Measurements from ENCODE around the gene ZMAT1.
A peak's percentile ranks its signal among the peaks of the same experiment; 100 is the strongest.

DNA sequence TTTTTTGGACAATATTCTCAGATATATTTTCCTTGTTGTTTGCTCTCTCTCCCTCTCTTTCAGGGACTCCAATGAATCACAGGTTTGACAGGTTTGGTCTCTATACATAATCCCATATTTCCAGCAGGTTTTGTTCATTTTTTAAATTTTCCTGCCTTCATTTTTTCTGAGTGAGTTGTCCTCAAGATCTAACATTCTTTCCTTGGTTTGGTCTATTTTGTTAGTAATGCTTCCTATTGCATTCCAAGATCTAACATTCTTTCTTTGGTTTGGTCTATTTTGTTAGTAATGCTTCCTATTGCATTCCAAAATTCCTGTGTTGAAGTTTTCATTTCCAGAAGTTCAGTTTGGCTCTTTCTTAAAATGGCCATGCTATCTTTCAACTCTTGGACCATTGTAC lies 45.3 kb upstream of the ZMAT1 start:
- no peak for TF ChIP-seq CTCF (IDR thresholded peaks at IDR 0.05; ENCODE audit: extremely low read depth in 1 of 2, insufficient read depth in 1 of 2, low read depth in 1 of 2, low read length in 2 of 2)
- no peak for TF ChIP-seq POLR2AphosphoS5 (IDR thresholded peaks at IDR 0.05; ENCODE audit: insufficient read depth, low read depth, low read length)
- TF ChIP-seq EZH2 (IDR thresholded peaks at IDR 0.05; ENCODE audit: borderline replicate concordance, low read depth, low read length, severe bottlenecking) = no peak
- TF ChIP-seq POLR2A (IDR thresholded peaks at IDR 0.05; ENCODE audit: low read depth, low read length) = no peak
- TF ChIP-seq FOS (IDR thresholded peaks at IDR 0.05; ENCODE audit: borderline replicate concordance, insufficient read depth, low read length) = peak; percentile 22

Data from endothelial cell of umbilical vein (primary cell).